Activated naive CD4-positive, alpha-beta T cell treated with anti-CD3 and anti-CD28 coated beads for 36 hours (primary cell): ENCODE measurements around the gene SIDT2. TPM values are rescaled to one million over a fixed set of nuclear protein-coding genes. Genes with fewer than 3 reads are reported as not detected.
A peak's percentile ranks its signal among the peaks of the same experiment; 100 is the strongest.
"Not testable (repeated sequence)": the region's sequence is repeated elsewhere in the genome, so short reads cannot be mapped to it uniquely, and the experiment has no call there.

Experiments
- CTCF ChIA-PET: fragments of 350-600 bp; sonication (Branson Sonifier 250); formaldehyde crosslinking; loops from one replicate; lab custom pipeline; 2021; ENCODE audit warnings: antibody characterized with exemption; lab: Charles Lee
- DNase-seq: peaks from one replicate; pipeline ENCODE4 v3.0.0-alpha.2; 2020
- H3K27ac Mint-ChIP-seq: one replicate; pipeline ENCODE4 v1.8.0; 2021; ENCODE audit warnings: mild to moderate bottlenecking, mixed read lengths
- H3K27me3 Mint-ChIP-seq: one replicate; pipeline ENCODE4 v1.8.0; 2021; ENCODE audit warnings: low read depth, mixed read lengths
- H3K36me3 Mint-ChIP-seq: one replicate; pipeline ENCODE4 v1.8.0; 2021; ENCODE audit warnings: low read depth, mixed read lengths
- H3K4me1 Mint-ChIP-seq: one replicate; pipeline ENCODE4 v1.8.0; 2021; ENCODE audit warnings: low read depth, mixed read lengths
- H3K4me3 Mint-ChIP-seq: one replicate; pipeline ENCODE4 v1.8.0; 2021; ENCODE audit warnings: mild to moderate bottlenecking, moderate library complexity, mixed read lengths
- H3K9me3 Mint-ChIP-seq: one replicate; pipeline ENCODE4 v1.8.0; 2021; ENCODE audit warnings: mixed read lengths
- intact Hi-C: fragments of 100-400 bp; cut with micrococcal nuclease; formaldehyde crosslinking; loops from one replicate; pipeline ENCODE4 v1.15.1; 2023
- total RNA-seq, 2 experiments: library from RNA; stranded (reverse); gene quantifications; one replicate each; pipeline ENCODE4 v1.2.3, GENCODE V29; 2021

The SIDT2 gene
- total RNA-seq, 2 experiments from 2014 or later, result 23.9 to 25.6 TPM

DNA sequence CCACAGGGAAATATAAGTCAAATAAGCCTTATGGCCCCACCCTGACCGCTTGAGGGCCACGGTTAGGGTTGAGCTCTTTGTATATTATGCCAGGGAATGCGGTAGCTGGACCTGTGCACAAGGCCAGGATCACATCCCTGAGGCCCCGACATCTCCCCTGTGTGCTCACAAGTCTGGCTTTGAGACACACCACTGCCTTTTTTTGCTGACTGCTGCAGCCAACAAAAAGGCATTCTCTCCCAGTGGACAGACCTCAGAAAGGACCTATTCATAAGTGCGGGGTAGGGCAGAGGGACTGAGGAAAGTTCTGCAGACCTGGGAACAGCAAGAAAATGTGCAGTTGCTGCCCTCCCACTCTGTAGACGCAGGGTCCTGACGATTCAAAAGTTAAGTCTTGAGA, 3.4 kb upstream of the SIDT2 start:
- CTCF ChIA-PET, result no interaction called here
- Mint-ChIP-seq H3K36me3 (no peaks in the 10 kb centered on the region), H3K27ac (no peak overlapping the region), H3K4me1 (peaks cover 24% of the 10 kb centered on the region), H3K9me3 (no peaks in the 10 kb centered on the region), H3K4me3 (no peak overlapping the region), H3K27me3 (no peaks in the 10 kb centered on the region)
- no peak for DNase-seq
- intact Hi-C loops, result no loop called here

GRCh38 chr11:117175781-117176180, 2.8 kb upstream of the SIDT2 start:
- H3K9me3 Mint-ChIP-seq, result no peaks in the 10 kb centered on the region
- no peaks in the 10 kb centered on the region for H3K27me3 Mint-ChIP-seq
- intact Hi-C loops, result no loop called here
- CTCF ChIA-PET, result interaction anchor here (0.7 kb wide), 1 partner anchor 389 kb away, joined by 3 read pairs; no protein-coding TSS in a partner anchor
- no peak overlapping the region for H3K27ac Mint-ChIP-seq
- peaks cover 30% of the 10 kb centered on the region for H3K4me1 Mint-ChIP-seq
- DNase-seq, result no peak
- H3K36me3 Mint-ChIP-seq, result no peaks in the 10 kb centered on the region
- no peak overlapping the region for H3K4me3 Mint-ChIP-seq

- CTCF ChIA-PET, result interaction anchor here (0.7 kb wide), 1 partner anchor 389 kb away, joined by 3 read pairs; no protein-coding TSS in a partner anchor
- no peak overlapping the region for H3K4me3 Mint-ChIP-seq
- H3K27me3 Mint-ChIP-seq, result no peaks in the 10 kb centered on the region
- H3K9me3 Mint-ChIP-seq, result no peaks in the 10 kb centered on the region
- intact Hi-C loops, result no loop called here
- H3K36me3 Mint-ChIP-seq, result no peaks in the 10 kb centered on the region
- H3K27ac Mint-ChIP-seq, result no peak overlapping the region
- H3K4me1 Mint-ChIP-seq, result peaks cover 34% of the 10 kb centered on the region
- DNase-seq, result no peak
Observed at GRCh38 chr11:117176186-117176585, 2.4 kb upstream of the SIDT2 start.

GRCh38 chr11:117177534-117178209, 871 bp upstream of the SIDT2 start:
- H3K27me3 Mint-ChIP-seq, result no peaks in the 10 kb centered on the region
- peaks cover 29% of the 10 kb centered on the region for H3K4me1 Mint-ChIP-seq
- H3K9me3 Mint-ChIP-seq, result no peaks in the 10 kb centered on the region
- H3K4me3 Mint-ChIP-seq, result peak overlapping the region; percentile 93
- CTCF ChIA-PET, result interaction anchor here (0.7 to 6.4 kb wide), 3 partner anchors 47 to 59 kb away, joined by 3 to 72 read pairs (median 27); no protein-coding TSS in a partner anchor
- intact Hi-C loops, result loop anchor here (1.0 to 2.0 kb wide), 5 partner anchors 33 to 405 kb away; partner anchors contain the start of genes BUD13, CEP164 and PAFAH1B2
- no peaks in the 10 kb centered on the region for H3K36me3 Mint-ChIP-seq
- DNase-seq, result no peak
- peak overlapping the region; percentile 79 for H3K27ac Mint-ChIP-seq

GRCh38 chr11:117179048-117179999, 781 bp downstream of the SIDT2 start:
- H3K27ac Mint-ChIP-seq, result peak overlapping the region; percentile 26
- peak; percentile 52 for DNase-seq
- intact Hi-C loops, result loop anchor here (2.0 kb wide), 1 partner anchor 147 kb away; the partner anchor contains the start of gene CEP164
- H3K4me1 Mint-ChIP-seq, result peaks cover 26% of the 10 kb centered on the region
- no peaks in the 10 kb centered on the region for H3K27me3 Mint-ChIP-seq
- CTCF ChIA-PET, result interaction anchor here (1.1 to 6.4 kb wide), 10 partner anchors 11 to 447 kb away, joined by 3 to 72 read pairs (median 4); partner anchors contain the start of genes APOA5 and PAFAH1B2
- peak overlapping the region; percentile 93 for H3K4me3 Mint-ChIP-seq
- no peaks in the 10 kb centered on the region for H3K9me3 Mint-ChIP-seq
- H3K36me3 Mint-ChIP-seq, result no peaks in the 10 kb centered on the region

DNA sequence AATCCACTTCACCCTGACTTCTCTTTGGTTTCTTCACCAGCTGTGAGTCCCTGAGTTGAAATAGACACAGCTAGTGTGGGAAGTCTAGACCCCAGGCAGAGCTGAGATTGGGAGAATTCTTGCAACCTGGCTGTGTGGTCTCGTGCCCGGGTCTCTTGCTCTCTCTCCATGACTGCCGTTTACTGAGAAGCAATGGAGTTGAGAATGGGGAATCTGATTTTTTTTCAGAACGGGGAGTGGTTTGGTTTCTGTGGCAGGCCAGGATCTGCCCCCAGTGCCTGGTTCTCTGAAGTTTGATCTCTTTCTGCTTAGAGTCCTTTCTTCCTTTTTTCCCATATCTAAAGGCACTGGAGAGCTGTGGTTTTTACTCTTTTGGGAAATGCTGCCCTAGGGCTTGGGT, 1.5 kb downstream of the SIDT2 start:
- Mint-ChIP-seq H3K27ac (no peak overlapping the region), H3K36me3 (no peaks in the 10 kb centered on the region), H3K4me1 (peaks cover 26% of the 10 kb centered on the region), H3K4me3 (peak overlapping the region; percentile 93), H3K27me3 (no peaks in the 10 kb centered on the region), H3K9me3 (no peaks in the 10 kb centered on the region)
- intact Hi-C loops, result no loop called here
- DNase-seq, result no peak
- CTCF ChIA-PET, result interaction anchor here (0.7 to 6.4 kb wide), 15 partner anchors 10 to 448 kb away, joined by 3 to 72 read pairs (median 4); partner anchors contain the start of genes APOA5 and PAFAH1B2

DNA sequence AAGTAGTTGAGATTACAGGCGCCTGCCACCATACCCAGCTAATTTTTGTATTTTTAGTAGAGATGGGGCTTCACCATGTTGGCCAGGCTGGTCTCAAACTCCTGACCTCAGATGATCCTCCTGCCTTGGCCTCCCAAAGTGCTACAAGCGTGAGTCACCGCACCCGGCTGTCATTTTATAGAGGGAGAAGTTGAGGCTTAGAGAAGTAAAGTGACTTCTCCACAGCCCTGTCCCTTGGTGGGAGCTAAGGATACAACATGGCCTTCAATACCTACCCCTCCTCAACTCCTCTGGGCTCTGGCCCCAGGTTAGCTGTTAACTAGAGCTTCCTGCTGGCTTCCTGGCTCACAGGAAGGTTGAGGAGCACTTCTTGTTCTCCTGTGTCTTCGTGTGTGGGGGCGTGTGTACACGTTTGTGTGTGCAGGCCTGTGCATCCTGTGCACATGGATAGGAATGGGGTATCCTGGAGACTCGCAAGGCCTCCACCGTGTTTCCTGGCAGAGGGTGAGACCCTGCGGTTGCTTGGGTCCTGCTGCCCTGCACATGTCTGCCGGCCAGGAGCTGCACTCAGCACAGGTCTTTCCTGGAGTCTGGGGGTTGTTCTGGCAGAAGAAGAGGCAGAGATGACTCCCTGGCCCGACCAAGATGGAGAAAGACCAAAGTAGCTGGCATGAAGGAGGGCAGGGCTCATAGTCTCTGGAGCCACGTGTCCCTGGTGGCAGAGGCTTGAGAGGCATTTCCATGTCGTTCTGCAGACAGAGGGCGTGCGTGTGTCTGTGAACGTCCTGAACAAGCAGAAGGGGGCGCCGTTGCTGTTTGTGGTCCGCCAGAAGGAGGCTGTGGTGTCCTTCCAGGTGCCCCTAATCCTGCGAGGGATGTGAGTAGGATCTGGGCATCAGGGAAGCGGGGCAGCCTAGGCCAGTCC, 2.4 kb downstream of the SIDT2 start:
- H3K27ac Mint-ChIP-seq, result no peak overlapping the region
- H3K27me3 Mint-ChIP-seq, result no peaks in the 10 kb centered on the region
- H3K4me3 Mint-ChIP-seq, result peak overlapping the region; percentile 93
- peak; percentile 87 for DNase-seq
- H3K36me3 Mint-ChIP-seq, result no peaks in the 10 kb centered on the region
- CTCF ChIA-PET, result interaction anchor here (0.6 to 6.4 kb wide), 25 partner anchors 9 to 409 kb away, joined by 3 to 72 read pairs (median 4); partner anchors contain the start of genes APOA5, PAFAH1B2 and TAGLN
- H3K9me3 Mint-ChIP-seq, result no peaks in the 10 kb centered on the region
- H3K4me1 Mint-ChIP-seq, result peaks cover 26% of the 10 kb centered on the region
- intact Hi-C loops, result loop anchor here (1.0 kb wide), 1 partner anchor 45 kb away; no protein-coding TSS in a partner anchor

DNA sequence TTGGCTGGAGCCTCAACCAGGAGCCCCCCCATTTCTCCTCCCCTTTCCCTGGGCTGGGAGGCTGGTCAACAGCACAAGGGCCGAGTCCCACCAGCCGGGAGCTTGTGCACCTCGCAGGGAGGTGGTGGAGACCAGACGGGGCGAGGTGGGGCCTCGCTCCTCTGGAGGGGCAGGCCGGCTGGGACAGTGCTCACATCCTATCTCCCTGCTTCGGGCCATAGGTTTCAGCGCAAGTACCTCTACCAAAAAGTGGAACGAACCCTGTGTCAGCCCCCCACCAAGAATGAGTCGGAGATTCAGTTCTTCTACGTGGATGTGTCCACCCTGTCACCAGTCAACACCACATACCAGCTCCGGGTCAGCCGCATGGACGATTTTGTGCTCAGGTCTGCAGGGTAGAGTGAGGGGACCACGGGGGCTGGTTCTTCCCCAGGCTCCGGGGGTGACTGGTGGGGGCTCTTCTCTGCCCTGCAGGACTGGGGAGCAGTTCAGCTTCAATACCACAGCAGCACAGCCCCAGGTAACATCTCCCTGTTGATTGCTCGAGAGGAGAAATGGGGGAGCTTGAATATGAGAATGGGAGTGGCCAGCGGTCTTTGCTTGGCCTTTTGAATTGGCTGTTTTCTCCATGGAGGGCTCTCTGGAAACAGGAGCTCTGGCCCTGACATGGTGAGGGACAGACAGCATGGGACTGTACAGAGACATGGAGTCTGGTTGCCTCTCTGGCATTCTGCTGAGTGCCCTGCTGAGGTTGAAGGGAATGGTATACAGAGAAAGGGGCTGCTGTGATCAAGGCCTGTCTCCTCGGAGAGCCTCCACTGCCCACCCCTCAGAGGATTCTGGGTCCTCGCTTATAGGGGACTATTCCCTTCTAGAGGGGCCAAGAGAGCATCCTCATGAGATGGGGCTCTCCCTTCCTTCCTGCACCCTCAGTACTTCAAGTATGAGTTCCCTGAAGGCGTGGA, 3.3 kb downstream of the SIDT2 start:
- Mint-ChIP-seq H3K36me3 (no peaks in the 10 kb centered on the region), H3K4me1 (peaks cover 26% of the 10 kb centered on the region), H3K4me3 (no peak overlapping the region), H3K27me3 (no peaks in the 10 kb centered on the region), H3K27ac (no peak overlapping the region), H3K9me3 (no peaks in the 10 kb centered on the region)
- intact Hi-C loops, result loop anchor here (1.0 kb wide), 1 partner anchor 44 kb away; no protein-coding TSS in a partner anchor
- CTCF ChIA-PET, result interaction anchor here (0.6 to 6.4 kb wide), 16 partner anchors 10 to 410 kb away, joined by 3 to 72 read pairs (median 4); partner anchors contain the start of gene TAGLN
- no peak for DNase-seq

GRCh38 chr11:117182551-117182935, 4.0 kb downstream of the SIDT2 start:
- Mint-ChIP-seq H3K27ac (no peak overlapping the region), H3K9me3 (no peaks in the 10 kb centered on the region), H3K4me3 (no peak overlapping the region), H3K36me3 (no peaks in the 10 kb centered on the region), H3K4me1 (peaks cover 26% of the 10 kb centered on the region), H3K27me3 (no peaks in the 10 kb centered on the region)
- DNase-seq, result no peak
- CTCF ChIA-PET, result interaction anchor here (0.7 to 6.4 kb wide), 5 partner anchors 13 to 392 kb away, joined by 3 to 72 read pairs (median 3); no protein-coding TSS in a partner anchor
- intact Hi-C loops, result no loop called here

DNA sequence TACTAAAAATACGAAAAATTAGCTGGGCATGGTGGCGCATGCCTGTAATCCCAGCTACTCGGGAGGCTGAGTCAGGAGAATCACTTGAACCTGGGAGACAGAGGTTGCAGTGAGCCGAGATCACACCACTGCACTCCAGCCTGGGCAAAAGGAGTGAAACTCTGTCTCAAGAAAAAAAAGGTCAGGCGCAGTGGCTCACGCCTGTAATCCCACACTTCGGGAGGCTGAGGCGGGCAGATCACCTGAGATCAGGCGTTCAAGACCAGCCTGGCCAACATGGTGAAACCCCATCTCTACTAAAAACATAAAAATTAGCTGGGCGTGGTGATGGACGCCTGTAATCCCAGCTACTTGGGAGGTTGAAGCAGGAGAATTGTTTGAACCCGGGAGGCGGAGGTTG, 4.6 kb downstream of the SIDT2 start:
- H3K36me3 Mint-ChIP-seq, H3K9me3 Mint-ChIP-seq, H3K27ac Mint-ChIP-seq, DNase-seq, H3K4me3 Mint-ChIP-seq, intact Hi-C loops, H3K27me3 Mint-ChIP-seq: not testable (repeated sequence)
- peaks cover 20% of the 10 kb centered on the region for H3K4me1 Mint-ChIP-seq
- CTCF ChIA-PET, result interaction anchor here (1.2 to 6.4 kb wide), 2 partner anchors 12 to 42 kb away, joined by 3 to 72 read pairs; no protein-coding TSS in a partner anchor
